Body of pancreas (tissue), 4 donors: Measurements from ENCODE around the gene NFYB. TPM values are rescaled to one million over a fixed set of nuclear protein-coding genes. Genes with fewer than 3 reads are reported as not detected.
A peak's percentile ranks its signal among the peaks of the same experiment; 100 is the strongest.
"Not testable (repeated sequence)": the region's sequence is repeated elsewhere in the genome, so short reads cannot be mapped to it uniquely, and the experiment has no call there.

Experiments used
- ATAC-seq: fragments of 150-250 bp; one replicate; pipeline ENCODE4 v1.9.1; 2016
- DNase-seq, 4 donors: peaks; one replicate each; pipeline ENCODE4 v3.0.0-alpha.2; 2019
- H3K27ac ChIP-seq, 4 donors: fragments of 200-600 bp; sonication (generic); 1 replicate in 3 of 4; 2 replicates in 1 of 4; pipeline versions ENCODE4 v1.5.1 to v1.6.1; 2016 to 2019; ENCODE audit warnings: mild to moderate bottlenecking in 1 of 4, mixed read lengths in 1 of 4, moderate library complexity in 1 of 4
- H3K27me3 ChIP-seq, 2 donors: fragments of 200-600 bp; sonication (generic); one replicate each; pipeline ENCODE4 v1.6.0; 2016; ENCODE audit warnings: mild to moderate bottlenecking in 1 of 2
- H3K36me3 ChIP-seq, 2 donors: fragments of 200-600 bp; sonication (generic); replicated peaks in 1 of 2; 2 replicates each; pipeline ENCODE4 v1.5.1; 2016; ENCODE audit warnings: low read depth in 2 of 2; ENCODE audit not compliant: insufficient read depth in 1 of 2
- H3K4me1 ChIP-seq: fragments of 200-600 bp; sonication (generic); one replicate; pipeline ENCODE4 v1.6.0; 2016
- H3K4me3 ChIP-seq, 2 donors: fragments of 200-600 bp; sonication (generic); 1 replicate in 1 of 2; 2 replicates in 1 of 2; pipeline ENCODE4 v1.5.1; 2016 to 2019
- H3K9me3 ChIP-seq, 3 donors: fragments of 200-600 bp; sonication (generic); 1 replicate in 2 of 3; 2 replicates in 1 of 3; pipeline ENCODE4 v1.5.1; 2016
- CTCF ChIP-seq, 7 experiments: fragments of 450-650 bp in 4 of 7; fragments of 200-600 bp in 3 of 7; sonication (generic) in 3 of 7; IDR thresholded peaks; one replicate each; pipeline ENCODE4 v1.5.1; 2016 to 2019; ENCODE audit warnings: antibody characterized with exemption in 7 of 7
- POLR2A ChIP-seq, 3 donors: fragments of 450-650 bp; IDR thresholded peaks; one replicate each; pipeline ENCODE4 v1.6.1; 2016; ENCODE audit warnings: antibody characterized with exemption in 3 of 3, mild to moderate bottlenecking in 2 of 3
- WGBS, 2 donors: methylation state at CpG; one replicate each; pipeline ENCODE4 v1.1.5; 2017; 5-methylcytosine and 5-hydroxymethylcytosine counted together
- intact Hi-C: fragments of 100-400 bp; cut with DNase I; formaldehyde crosslinking; loops from one replicate; pipeline ENCODE4 v1.15.1; 2023
- total RNA-seq, 2 donors: library from RNA; depleted of rRNA; stranded (reverse); fragments of >200 nt; gene quantifications; one replicate each; pipeline ENCODE4 v1.1.0, GENCODE V29; 2016

NFYB gene
- total RNA-seq, 2 donors from 2014 or later = 15.2 to 15.6 TPM

GRCh38 chr12:104122298-104122697, 15.7 kb downstream of the NFYB start:
- WGBS, 2 donors = 95 to 97% methylated on average over 9 of the region's 9 CpGs

GRCh38 chr12:104121001-104121400, 17.0 kb downstream of the NFYB start:
- no peak overlapping the region for H3K4me3 ChIP-seq
- TF ChIP-seq CTCF (IDR thresholded peaks at IDR 0.05) (no peak), POLR2A (IDR thresholded peaks at IDR 0.05) (no peak)
- H3K36me3 ChIP-seq = peaks cover 0 to 7% of the 10 kb centered on the region in 2 donors
- H3K27me3 ChIP-seq = no peaks in the 10 kb centered on the region
- ATAC-seq (no peak), DNase-seq (no peak)
- intact Hi-C loops = no loop called here
- peak overlapping the region in 1 of 4 donors; percentile 4 for H3K27ac ChIP-seq
- no peaks in the 10 kb centered on the region for H3K9me3 ChIP-seq
- peaks cover 12% of the 10 kb centered on the region for H3K4me1 ChIP-seq

More at GRCh38 chr12:104122298-104122697, 15.7 kb downstream of the NFYB start:
- Histone ChIP-seq H3K4me1 (peaks cover 12% of the 10 kb centered on the region), H3K27me3 (no peaks in the 10 kb centered on the region), H3K9me3 (no peaks in the 10 kb centered on the region), H3K27ac (no peak overlapping the region), H3K4me3 (no peak overlapping the region), H3K36me3 (peaks cover 0 to 7% of the 10 kb centered on the region in 2 donors)
- intact Hi-C loops = no loop called here
- ATAC-seq (no peak), DNase-seq (no peak)
- no peak for TF ChIP-seq POLR2A (IDR thresholded peaks at IDR 0.05)
- no peak for TF ChIP-seq CTCF (IDR thresholded peaks at IDR 0.05)

GRCh38 chr12:104115587-104115975, 22.4 kb downstream of the NFYB start:
- TF ChIP-seq CTCF (IDR thresholded peaks at IDR 0.05) = no peak
- no peak for TF ChIP-seq POLR2A (IDR thresholded peaks at IDR 0.05)
- ATAC-seq (no peak), DNase-seq (no peak)
- Histone ChIP-seq H3K36me3 (peaks cover 0 to 4% of the 10 kb centered on the region in 2 donors), H3K9me3 (no peaks in the 10 kb centered on the region), H3K4me3 (no peak overlapping the region), H3K4me1 (no peaks in the 10 kb centered on the region), H3K27ac (no peak overlapping the region), H3K27me3 (no peaks in the 10 kb centered on the region)
- intact Hi-C loops = no loop called here

- DNase-seq, H3K27me3 ChIP-seq, intact Hi-C loops, H3K4me1 ChIP-seq, H3K9me3 ChIP-seq, H3K36me3 ChIP-seq, H3K27ac ChIP-seq, H3K4me3 ChIP-seq, ATAC-seq: not testable (repeated sequence)
- WGBS, 2 donors = 94 to 96% methylated on average over 14 of the region's 14 CpGs
Measured at GRCh38 chr12:104114834-104115586, 23.0 kb downstream of the NFYB start.

- Histone ChIP-seq H3K27me3 (no peaks in the 10 kb centered on the region), H3K36me3 (no peaks in the 10 kb centered on the region), H3K9me3 (no peaks in the 10 kb centered on the region), H3K4me1 (peaks cover 19% of the 10 kb centered on the region), H3K27ac (peak overlapping the region in 1 of 4 donors; percentile 11), H3K4me3 (no peak overlapping the region)
- 26 to 31% methylated on average over 4 of the region's 4 CpGs for WGBS, 2 donors
- intact Hi-C loops = loop anchor here (10.0 kb wide), 2 partner anchors 145 to 235 kb away; partner anchors contain the start of gene TDG
- DNase-seq (no peak), ATAC-seq (peak; percentile 4)
- no peak for TF ChIP-seq POLR2A (IDR thresholded peaks at IDR 0.05)
- TF ChIP-seq CTCF (IDR thresholded peaks at IDR 0.05) = no peak
Measured at GRCh38 chr12:104109446-104110271, 28.4 kb downstream of the NFYB start.
